22Rv1 (cell line): ENCODE data around the gene ITGB2.

Experiments
- ZFX ChIP-seq: fragments of 450-650 bp; IDR thresholded peaks from 2 replicates; pipeline ENCODE4 v1.6.1; 2017; ENCODE audit warnings: antibody characterized with exemption, borderline replicate concordance
- TF ChIP-seq, protein P1 (sequence below): fragments of 450-650 bp; IDR thresholded peaks from 2 replicates; pipeline ENCODE4 v1.5.1; 2017; ENCODE audit warnings: mild to moderate bottlenecking

DNA sequence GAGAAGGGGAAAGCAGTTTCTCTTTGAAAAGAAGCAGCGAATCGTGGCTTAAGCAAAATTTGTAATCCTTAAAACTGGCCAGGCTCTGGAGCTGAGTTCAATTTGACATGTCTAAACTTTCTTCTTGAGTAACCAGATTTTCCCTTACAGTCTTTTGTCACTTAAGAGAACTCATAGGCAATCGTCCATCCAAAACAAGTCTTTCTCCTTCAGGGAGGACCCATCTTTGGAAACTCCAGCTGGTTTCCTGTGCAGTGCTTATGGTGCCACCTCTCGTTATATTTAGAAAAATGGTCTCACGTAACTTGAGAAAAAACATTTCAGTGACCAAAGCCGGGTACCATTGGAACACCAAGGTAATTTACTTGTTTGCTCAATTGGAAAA, 45.4 kb downstream of the ITGB2 start:
- TF ChIP-seq, protein P1, sequence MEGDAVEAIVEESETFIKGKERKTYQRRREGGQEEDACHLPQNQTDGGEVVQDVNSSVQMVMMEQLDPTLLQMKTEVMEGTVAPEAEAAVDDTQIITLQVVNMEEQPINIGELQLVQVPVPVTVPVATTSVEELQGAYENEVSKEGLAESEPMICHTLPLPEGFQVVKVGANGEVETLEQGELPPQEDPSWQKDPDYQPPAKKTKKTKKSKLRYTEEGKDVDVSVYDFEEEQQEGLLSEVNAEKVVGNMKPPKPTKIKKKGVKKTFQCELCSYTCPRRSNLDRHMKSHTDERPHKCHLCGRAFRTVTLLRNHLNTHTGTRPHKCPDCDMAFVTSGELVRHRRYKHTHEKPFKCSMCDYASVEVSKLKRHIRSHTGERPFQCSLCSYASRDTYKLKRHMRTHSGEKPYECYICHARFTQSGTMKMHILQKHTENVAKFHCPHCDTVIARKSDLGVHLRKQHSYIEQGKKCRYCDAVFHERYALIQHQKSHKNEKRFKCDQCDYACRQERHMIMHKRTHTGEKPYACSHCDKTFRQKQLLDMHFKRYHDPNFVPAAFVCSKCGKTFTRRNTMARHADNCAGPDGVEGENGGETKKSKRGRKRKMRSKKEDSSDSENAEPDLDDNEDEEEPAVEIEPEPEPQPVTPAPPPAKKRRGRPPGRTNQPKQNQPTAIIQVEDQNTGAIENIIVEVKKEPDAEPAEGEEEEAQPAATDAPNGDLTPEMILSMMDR: no peak
- TF ChIP-seq ZFX: no peak
